HepG2 (cell line): ENCODE results near the gene SATB2. TPM values are rescaled to one million over a fixed set of nuclear protein-coding genes. Genes with fewer than 3 reads are reported as not detected.

ENCODE experiments used
- ATAC-seq: fragments of 200-7000 bp; cut with Tn5 transposase; 3 replicates; pipeline ENCODE4 v1.9.1; 2020; ENCODE audit warnings: mild to moderate bottlenecking, moderate library complexity
- BruUV-seq: library from RNA; stranded (reverse); fragments of 400-500 nt; replicated peaks from 2 replicates; lab custom pipeline; 2021; lab: Mats Ljungman, UMichigan
- CTCF ChIA-PET: fragments of 300-600 bp; formaldehyde crosslinking; extraction: SDS; loops from one replicate; lab custom pipeline; 2021; ENCODE audit warnings: low total read pairs, inconsistent platforms, low intra/inter-chr PET ratio; lab: Yijun Ruan, JAX
- POLR2A ChIA-PET: fragments of 350-600 bp; sonication (Branson Sonifier 250); formaldehyde crosslinking; loops from one replicate; lab custom pipeline; 2020; ENCODE audit warnings: antibody characterized with exemption, inconsistent platforms; lab: Yijun Ruan, JAX
- DNase-seq: peaks from one replicate; pipeline ENCODE4 v3.0.0-alpha.2; 2015; ENCODE audit warnings: low spot score
- FAIRE-seq: peaks from 3 replicates; lab custom pipeline; 2011; peaks lifted over from hg19 to GRCh38; lab: Jason Lieb, UNC
- H2AFZ ChIP-seq: one replicate; pipeline ENCODE4 v1.6.1; 2011; ENCODE audit warnings: low read length, inconsistent platforms
- H3K27ac ChIP-seq: fragments of 300-600 bp; 3 replicates; pipeline ENCODE4 v1.8.0; 2011; ENCODE audit warnings: mixed run types, mild to moderate bottlenecking, mixed read lengths, low read length, inconsistent platforms; ENCODE audit not compliant: insufficient read depth; ENCODE audit errors: extremely low read length
- H3K27me3 ChIP-seq, 2 experiments: fragments of 200-600 bp in 1 of 2; 2 replicates in 1 of 2; 3 replicates in 1 of 2; pipeline versions ENCODE4 v1.6.0 to v1.8.0; 2011; ENCODE audit warnings: low read length in 2 of 2, mild to moderate bottlenecking in 2 of 2, moderate library complexity in 2 of 2, inconsistent platforms in 1 of 2; ENCODE audit not compliant: insufficient read depth in 2 of 2, control insufficient read depth in 1 of 2
- H3K36me3 ChIP-seq, 2 experiments: fragments of 200-600 bp in 1 of 2; replicated peaks in 1 of 2; 2 replicates in 1 of 2; 3 replicates in 1 of 2; pipeline versions ENCODE4 v1.5.1 to v1.8.0; 2011; ENCODE audit warnings: low read length in 2 of 2, inconsistent platforms in 1 of 2; ENCODE audit not compliant: insufficient read depth in 2 of 2, control insufficient read depth in 1 of 2
- H3K4me1 ChIP-seq: 2 replicates; pipeline ENCODE4 v1.5.1; 2012; ENCODE audit warnings: low read length, inconsistent platforms; ENCODE audit not compliant: insufficient read depth
- H3K4me2 ChIP-seq: 2 replicates; pipeline ENCODE4 v1.6.0; 2011; ENCODE audit warnings: low read depth, low read length, inconsistent platforms
- H3K4me3 ChIP-seq, 3 experiments: fragments of 200-600 bp in 1 of 3; sonication (generic), shearing (Covaris generic) in 1 of 3; replicated peaks in 1 of 3; 2 replicates each; pipeline ENCODE4 v1.5.1; 2011 to 2016; ENCODE audit warnings: low read length in 3 of 3, inconsistent platforms in 2 of 3, low read depth in 2 of 3, mild to moderate bottlenecking in 2 of 3, control low read depth in 1 of 3, mixed read lengths in 1 of 3; ENCODE audit not compliant: insufficient read depth in 1 of 3
- H3K79me2 ChIP-seq: one replicate; pipeline ENCODE4 v1.6.1; 2011; ENCODE audit warnings: low read length, inconsistent platforms; ENCODE audit not compliant: insufficient read depth
- H3K9ac ChIP-seq: 2 replicates; pipeline ENCODE4 v1.6.0; 2011; ENCODE audit warnings: mild to moderate bottlenecking, low read depth, low read length, inconsistent platforms; ENCODE audit not compliant: insufficient read depth
- H3K9me3 ChIP-seq: 2 replicates; pipeline ENCODE4 v1.5.1; 2012; ENCODE audit warnings: mild to moderate bottlenecking, low read length
- H4K20me1 ChIP-seq: 2 replicates; pipeline ENCODE4 v1.6.0; 2011; ENCODE audit warnings: inconsistent platforms, mild to moderate bottlenecking, low read length, moderate library complexity; ENCODE audit not compliant: insufficient read depth
- GATA4 ChIP-seq: sonication (generic); IDR thresholded peaks from 2 replicates; pipeline ENCODE4 v1.6.1; 2016; ENCODE audit warnings: antibody characterized with exemption, low read depth, borderline replicate concordance
- KDM6A ChIP-seq: IDR thresholded peaks from 2 replicates; pipeline ENCODE4 v1.6.1; 2016; ENCODE audit warnings: low read depth
- NR2F1 ChIP-seq, 2 experiments: fragments of 450-650 bp in 1 of 2; formaldehyde crosslinking in 1 of 2; IDR thresholded peaks; 2 replicates each; pipeline versions ENCODE4 v1.5.0 to v1.6.1; 2016 to 2020; ENCODE audit warnings: mild to moderate bottlenecking in 1 of 2, missing compliant biosample characterization in 1 of 2, missing genetic modification reagents in 1 of 2, moderate library complexity in 1 of 2
- SIX4 ChIP-seq: sonication (generic); formaldehyde crosslinking; IDR thresholded peaks from 2 replicates; pipeline ENCODE4 v1.4.0; 2020; ENCODE audit warnings: missing genetic modification reagents
- SP140L ChIP-seq: sonication (generic); formaldehyde crosslinking; IDR thresholded peaks from 2 replicates; pipeline ENCODE4 v1.4.0; 2020; ENCODE audit warnings: missing genetic modification reagents, borderline replicate concordance
- TBL1XR1 ChIP-seq: fragments of 150-350 bp; IDR thresholded peaks from 2 replicates; pipeline ENCODE4 v1.6.1; 2014; ENCODE audit warnings: borderline replicate concordance, low read length; ENCODE audit not compliant: partially characterized antibody
- TBX3 ChIP-seq: fragments of 450-650 bp; IDR thresholded peaks from 2 replicates; pipeline ENCODE4 v1.6.1; 2017; ENCODE audit warnings: antibody characterized with exemption, mild to moderate bottlenecking, inconsistent platforms, borderline replicate concordance
- ZNF263 ChIP-seq: sonication (generic); formaldehyde crosslinking; IDR thresholded peaks from 2 replicates; pipeline ENCODE4 v1.4.0; 2020; ENCODE audit warnings: missing genetic modification reagents
- ZNF460 ChIP-seq: sonication (generic); formaldehyde crosslinking; IDR thresholded peaks from 2 replicates; pipeline ENCODE4 v1.5.1; 2020; ENCODE audit warnings: missing genetic modification reagents, mild to moderate bottlenecking, borderline replicate concordance
- ZSCAN30 ChIP-seq: sonication (generic); formaldehyde crosslinking; IDR thresholded peaks from 2 replicates; pipeline ENCODE4 v1.5.0; 2020; ENCODE audit warnings: mild to moderate bottlenecking, missing genetic modification reagents
- WGBS: methylation state at CpG from one replicate; pipeline ENCODE4 v1.1.6; 2017; ENCODE audit warnings: low lambda C conversion rate; 5-methylcytosine and 5-hydroxymethylcytosine counted together
- in situ Hi-C: cut with HindIII; loops from 2 replicates; pipeline ENCODE4 v1.10.0; 2017; ENCODE audit warnings: low pct_unique_long_range_greater_than_20kb; ENCODE audit not compliant: extremely low pct_ligation_motif_present
- intact Hi-C: fragments of 100-400 bp; cut with micrococcal nuclease; formaldehyde crosslinking; loops from one replicate; pipeline ENCODE4 v1.10.0; 2022; ENCODE audit not compliant: unreplicated experiment
- polyA plus RNA-seq, 8 experiments: library from polyadenylated mRNA; depleted of rRNA in 3 of 8; stranded (reverse) in 7 of 8; unstranded in 1 of 8; fragments of >200 nt; fragmentation: Illumina TruSeq in 4 of 8; extraction: Trizol in 4 of 8; gene quantifications; 2 replicates each; pipeline versions ENCODE4 v1.2.1 to v1.2.3, GENCODE V29; 2011 to 2016; ENCODE audit warnings: low read depth in 4 of 8, missing spikeins in 1 of 8, mixed read lengths in 1 of 8; ENCODE audit not compliant: insufficient read depth in 1 of 8
- total RNA-seq, 5 experiments: library from RNA; depleted of rRNA; stranded (reverse); fragments of >200 nt; fragmentation: Illumina TruSeq; extraction: Trizol; gene quantifications; 2 replicates each; pipeline ENCODE4 v1.2.3, GENCODE V29; 2016; ENCODE audit warnings: low read depth in 1 of 5
- TF ChIP-seq, protein P1 (sequence below): sonication (generic); formaldehyde crosslinking; IDR thresholded peaks from 2 replicates; pipeline ENCODE4 v1.9.0; 2021; ENCODE audit warnings: missing genetic modification reagents, borderline replicate concordance
- TF ChIP-seq, protein P2 (sequence below): sonication (generic); formaldehyde crosslinking; IDR thresholded peaks from 2 replicates; pipeline ENCODE4 v1.5.1; 2020; ENCODE audit warnings: mild to moderate bottlenecking, missing genetic modification reagents, borderline replicate concordance
- TF ChIP-seq, protein P3 (sequence below): sonication (generic); formaldehyde crosslinking; IDR thresholded peaks from 2 replicates; pipeline ENCODE4 v1.8.0; 2022; ENCODE audit warnings: mild to moderate bottlenecking, missing genetic modification reagents, moderate library complexity

The SATB2 gene
- total and polyA plus RNA-seq, 2 of the 13 experiments (the other 11 are each of a cell fraction or from before 2014, with no cell fraction given), result 2.5 to 5.5 TPM

DNA sequence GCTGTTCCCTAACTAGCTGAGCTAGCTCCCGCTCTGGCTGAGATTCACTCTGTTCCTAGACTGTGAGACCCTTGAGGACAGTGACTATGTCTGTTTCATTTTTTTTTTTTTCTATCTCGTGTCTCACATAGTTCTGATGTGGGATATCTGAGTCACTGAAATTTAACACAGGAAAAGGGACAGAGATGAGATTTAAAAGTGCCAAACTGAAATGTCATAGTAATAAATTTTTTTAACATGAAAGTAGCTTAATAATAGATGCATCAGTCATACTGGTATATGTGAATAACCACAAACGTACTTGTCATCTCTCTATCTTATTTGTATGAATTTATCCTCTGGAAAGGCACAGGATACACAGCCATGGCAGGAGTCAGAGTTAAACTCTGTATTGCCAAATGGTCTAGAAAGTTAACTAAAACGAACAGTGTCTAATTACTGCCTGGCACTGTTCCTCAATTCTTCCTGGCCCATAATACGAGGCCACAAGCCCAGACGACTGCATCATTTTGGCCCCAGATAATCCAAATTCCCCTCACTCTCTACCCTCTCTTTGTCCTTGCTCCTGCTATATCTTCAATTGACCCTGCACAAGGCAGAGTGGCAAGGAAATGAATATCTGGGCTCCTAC is 87.5 kb downstream of the SATB2 start:
- Histone ChIP-seq H4K20me1 (no peaks in the 10 kb centered on the region), H3K36me3 (no peaks in the 10 kb centered on the region), H3K9me3 (no peaks in the 10 kb centered on the region), H2AFZ (no peak overlapping the region), H3K4me3 (no peak overlapping the region), H3K4me2 (no peak overlapping the region), H3K9ac (no peak overlapping the region), H3K27ac (no peak overlapping the region), H3K27me3 (no peaks in the 10 kb centered on the region), H3K4me1 (0 out of 2 replicates have a peak, but pooled peaks cover 3% of the 10 kb centered on the region), H3K79me2 (no peaks in the 10 kb centered on the region)
- BruUV-seq, result no TSS peak
- ChIA-PET CTCF (no interaction called here), POLR2A (no interaction called here)
- WGBS, result 52% methylated on average over 6 of the region's 6 CpGs
- FAIRE-seq, result no peak
- DNase-seq, result no peak
- in situ Hi-C loops (no loop called here), intact Hi-C loops (no loop called here)
- TF ChIP-seq ZSCAN30 (CRISPR knock-in tag), result no peak
- no peak for TF ChIP-seq TBL1XR1
- no peak for TF ChIP-seq SIX4
- no peak for TF ChIP-seq TBX3
- no peak for TF ChIP-seq GATA4
- TF ChIP-seq KDM6A (CRISPR knock-in tag), result no peak
- TF ChIP-seq, protein P1, sequence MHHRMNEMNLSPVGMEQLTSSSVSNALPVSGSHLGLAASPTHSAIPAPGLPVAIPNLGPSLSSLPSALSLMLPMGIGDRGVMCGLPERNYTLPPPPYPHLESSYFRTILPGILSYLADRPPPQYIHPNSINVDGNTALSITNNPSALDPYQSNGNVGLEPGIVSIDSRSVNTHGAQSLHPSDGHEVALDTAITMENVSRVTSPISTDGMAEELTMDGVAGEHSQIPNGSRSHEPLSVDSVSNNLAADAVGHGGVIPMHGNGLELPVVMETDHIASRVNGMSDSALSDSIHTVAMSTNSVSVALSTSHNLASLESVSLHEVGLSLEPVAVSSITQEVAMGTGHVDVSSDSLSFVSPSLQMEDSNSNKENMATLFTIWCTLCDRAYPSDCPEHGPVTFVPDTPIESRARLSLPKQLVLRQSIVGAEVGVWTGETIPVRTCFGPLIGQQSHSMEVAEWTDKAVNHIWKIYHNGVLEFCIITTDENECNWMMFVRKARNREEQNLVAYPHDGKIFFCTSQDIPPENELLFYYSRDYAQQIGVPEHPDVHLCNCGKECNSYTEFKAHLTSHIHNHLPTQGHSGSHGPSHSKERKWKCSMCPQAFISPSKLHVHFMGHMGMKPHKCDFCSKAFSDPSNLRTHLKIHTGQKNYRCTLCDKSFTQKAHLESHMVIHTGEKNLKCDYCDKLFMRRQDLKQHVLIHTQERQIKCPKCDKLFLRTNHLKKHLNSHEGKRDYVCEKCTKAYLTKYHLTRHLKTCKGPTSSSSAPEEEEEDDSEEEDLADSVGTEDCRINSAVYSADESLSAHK (CRISPR knock-in tag), result no peak
- no peak for TF ChIP-seq ZNF460 (CRISPR knock-in tag)
- TF ChIP-seq SP140L (CRISPR knock-in tag), result no peak
- TF ChIP-seq ZNF263, result no peak
- TF ChIP-seq, protein P2, sequence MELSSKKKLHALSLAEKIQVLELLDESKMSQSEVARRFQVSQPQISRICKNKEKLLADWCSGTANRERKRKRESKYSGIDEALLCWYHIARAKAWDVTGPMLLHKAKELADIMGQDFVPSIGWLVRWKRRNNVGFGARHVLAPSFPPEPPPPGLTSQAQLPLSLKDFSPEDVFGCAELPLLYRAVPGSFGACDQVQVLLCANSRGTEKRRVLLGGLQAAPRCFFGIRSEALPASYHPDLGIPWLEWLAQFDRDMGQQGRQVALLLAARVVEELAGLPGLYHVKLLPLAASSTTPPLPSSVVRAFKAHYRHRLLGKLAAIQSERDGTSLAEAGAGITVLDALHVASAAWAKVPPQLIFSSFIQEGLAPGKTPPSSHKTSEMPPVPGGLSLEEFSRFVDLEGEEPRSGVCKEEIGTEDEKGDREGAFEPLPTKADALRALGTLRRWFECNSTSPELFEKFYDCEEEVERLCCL (CRISPR knock-in tag), result no peak
- no peak for TF ChIP-seq NR2F1 (CRISPR knock-in tag; IDR thresholded peaks at IDR 0.05)
- TF ChIP-seq, protein P3, sequence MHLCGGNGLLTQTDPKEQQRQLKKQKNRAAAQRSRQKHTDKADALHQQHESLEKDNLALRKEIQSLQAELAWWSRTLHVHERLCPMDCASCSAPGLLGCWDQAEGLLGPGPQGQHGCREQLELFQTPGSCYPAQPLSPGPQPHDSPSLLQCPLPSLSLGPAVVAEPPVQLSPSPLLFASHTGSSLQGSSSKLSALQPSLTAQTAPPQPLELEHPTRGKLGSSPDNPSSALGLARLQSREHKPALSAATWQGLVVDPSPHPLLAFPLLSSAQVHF (CRISPR knock-in tag), result no peak
- ATAC-seq, result no peak
